AG08396 (cell line): ENCODE measurements around the gene RPL13A.
A peak's percentile ranks its signal among the peaks of the same experiment; 100 is the strongest.
"Not testable (repeated sequence)": the region's sequence is repeated elsewhere in the genome, so short reads cannot be mapped to it uniquely, and the experiment has no call there.

Experiments used
- DNase-seq: peaks from one replicate; pipeline ENCODE4 v3.0.0; 2012; ENCODE audit warnings: low spot score, mixed read lengths

The RPL13A gene

GRCh38 chr19:49456326-49456725 is 31.1 kb upstream of the RPL13A start:
- no peak for DNase-seq

GRCh38 chr19:49458567-49458903 is 28.9 kb upstream of the RPL13A start:
- DNase-seq = no peak

- DNase-seq = no peak
Measured at GRCh38 chr19:49459388-49459787, 28.0 kb upstream of the RPL13A start.

GRCh38 chr19:49461130-49461529 is 26.3 kb upstream of the RPL13A start:
- DNase-seq = not testable (repeated sequence)

- DNase-seq = no peak
Measured at GRCh38 chr19:49461656-49462055, 25.8 kb upstream of the RPL13A start.

- no peak for DNase-seq
Measured at GRCh38 chr19:49462492-49462891, 24.9 kb upstream of the RPL13A start.

- no peak for DNase-seq
Measured at GRCh38 chr19:49463960-49464740, 23.3 kb upstream of the RPL13A start.

GRCh38 chr19:49465371-49465770 is 22.0 kb upstream of the RPL13A start:
- DNase-seq = no peak

- no peak for DNase-seq
Measured at GRCh38 chr19:49468199-49468598, 19.2 kb upstream of the RPL13A start.

- no peak for DNase-seq
Measured at GRCh38 chr19:49468746-49469447, 18.5 kb upstream of the RPL13A start.

- DNase-seq = no peak
Measured at GRCh38 chr19:49469828-49470614, 17.4 kb upstream of the RPL13A start.

GRCh38 chr19:49470615-49470978 is 16.8 kb upstream of the RPL13A start:
- no peak for DNase-seq

- no peak for DNase-seq
Measured at GRCh38 chr19:49472936-49473335, 14.5 kb upstream of the RPL13A start.

GRCh38 chr19:49473501-49473867 is 13.9 kb upstream of the RPL13A start:
- not testable (repeated sequence) for DNase-seq

GRCh38 chr19:49473868-49474541 is 13.4 kb upstream of the RPL13A start, which contains the start of gene FLT3LG:
Gene FLT3LG (plus strand): TSS chr19:49474215. CDS start chr19:49474640, 425 bp downstream.
- DNase-seq = peak; percentile 96

GRCh38 chr19:49474542-49474924 is 12.9 kb upstream of the RPL13A start:
- DNase-seq = no peak

- no peak for DNase-seq
Measured at GRCh38 chr19:49475191-49475917, 12.1 kb upstream of the RPL13A start.

GRCh38 chr19:49475995-49476880 is 11.2 kb upstream of the RPL13A start:
- DNase-seq = peak; percentile 50

GRCh38 chr19:49479975-49480628 is 7.3 kb upstream of the RPL13A start:
- DNase-seq = no peak
